Hepatocyte (in vitro differentiated cells): ENCODE data around the gene DAZL.

ENCODE experiments used
- EZH2phosphoT487 ChIP-seq: fragments of 200-600 bp; sonication (generic); IDR thresholded peaks from one replicate; pipeline ENCODE4 v1.6.1; 2018; ENCODE audit warnings: antibody characterized with exemption, mild to moderate bottlenecking, low read depth, moderate library complexity; ENCODE audit not compliant: unreplicated experiment, severe bottlenecking
- TF ChIP-seq, protein P1 (sequence below): fragments of 200-600 bp; sonication (generic); IDR thresholded peaks from 2 replicates; pipeline ENCODE4 v1.5.1; 2016; ENCODE audit warnings: antibody characterized with exemption, mild to moderate bottlenecking; ENCODE audit not compliant: poor library complexity

DNA sequence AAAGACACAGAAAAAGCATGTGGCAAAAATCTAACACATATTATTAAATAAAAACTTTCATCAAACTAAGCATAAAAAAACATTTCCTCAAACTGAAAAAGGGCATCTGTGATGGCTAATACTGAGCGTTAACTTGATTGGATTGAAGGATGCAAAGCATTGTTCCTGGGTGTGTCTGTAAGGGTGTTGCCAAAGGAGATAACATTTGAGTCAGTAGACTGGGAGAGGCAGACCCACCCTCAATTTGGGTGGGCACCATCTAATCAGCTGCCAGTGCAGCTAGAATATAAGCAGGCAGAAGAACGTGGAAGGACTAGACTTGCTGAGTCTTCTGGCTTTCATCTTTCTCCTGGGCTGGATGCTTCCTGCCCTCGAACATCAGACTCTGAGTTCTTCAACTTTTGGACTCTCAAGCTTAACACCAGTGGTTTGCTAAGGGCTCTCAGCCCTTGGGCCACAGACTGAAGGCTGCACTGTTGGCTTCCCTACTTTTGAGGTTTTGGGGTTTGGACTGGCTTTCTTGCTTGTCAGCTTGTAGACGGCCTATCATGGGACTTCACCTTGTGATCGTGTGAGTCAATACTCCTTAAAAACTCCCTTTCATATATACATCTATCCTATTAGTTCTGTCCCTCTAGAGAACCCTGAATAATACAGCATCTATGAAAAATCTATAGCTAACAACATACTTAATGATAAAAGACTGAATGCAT is 45.4 kb downstream of the DAZL start:
- TF ChIP-seq, protein P1, sequence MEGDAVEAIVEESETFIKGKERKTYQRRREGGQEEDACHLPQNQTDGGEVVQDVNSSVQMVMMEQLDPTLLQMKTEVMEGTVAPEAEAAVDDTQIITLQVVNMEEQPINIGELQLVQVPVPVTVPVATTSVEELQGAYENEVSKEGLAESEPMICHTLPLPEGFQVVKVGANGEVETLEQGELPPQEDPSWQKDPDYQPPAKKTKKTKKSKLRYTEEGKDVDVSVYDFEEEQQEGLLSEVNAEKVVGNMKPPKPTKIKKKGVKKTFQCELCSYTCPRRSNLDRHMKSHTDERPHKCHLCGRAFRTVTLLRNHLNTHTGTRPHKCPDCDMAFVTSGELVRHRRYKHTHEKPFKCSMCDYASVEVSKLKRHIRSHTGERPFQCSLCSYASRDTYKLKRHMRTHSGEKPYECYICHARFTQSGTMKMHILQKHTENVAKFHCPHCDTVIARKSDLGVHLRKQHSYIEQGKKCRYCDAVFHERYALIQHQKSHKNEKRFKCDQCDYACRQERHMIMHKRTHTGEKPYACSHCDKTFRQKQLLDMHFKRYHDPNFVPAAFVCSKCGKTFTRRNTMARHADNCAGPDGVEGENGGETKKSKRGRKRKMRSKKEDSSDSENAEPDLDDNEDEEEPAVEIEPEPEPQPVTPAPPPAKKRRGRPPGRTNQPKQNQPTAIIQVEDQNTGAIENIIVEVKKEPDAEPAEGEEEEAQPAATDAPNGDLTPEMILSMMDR, result no peak
- no peak for TF ChIP-seq EZH2phosphoT487
